Measurements from ENCODE around the gene CD93. TPM values are rescaled to one million over a fixed set of nuclear protein-coding genes. Genes with fewer than 3 reads are reported as not detected.

The CD93 gene
- total and polyA plus RNA-seq, 3 donors from 2014 or later, result 9.4 to 14.8 (median 14.2) TPM

DNA sequence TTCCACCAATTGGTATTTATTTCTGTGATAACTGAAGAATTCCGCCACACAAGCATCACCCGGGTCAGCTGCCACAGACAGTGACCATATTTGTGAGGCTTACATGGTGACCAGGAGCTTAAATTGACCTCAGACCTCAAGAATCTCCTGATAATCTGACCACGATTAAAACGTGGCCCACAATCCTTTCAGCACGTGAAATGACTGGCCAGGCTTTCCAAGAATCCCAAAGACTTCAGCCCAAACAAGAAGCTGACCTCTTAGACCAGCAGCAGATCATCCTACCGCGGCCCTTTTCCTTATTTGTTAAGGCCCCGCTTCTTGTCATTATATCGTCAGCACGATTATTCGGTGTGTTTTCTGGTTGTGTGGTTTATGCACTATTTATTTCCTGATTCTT is 45.6 kb upstream of the CD93 start:
- DNase-seq, result no peak
- intact Hi-C loops (cut with DNase I; ENCODE audit: low total_unique reads), result no loop called here

DNA sequence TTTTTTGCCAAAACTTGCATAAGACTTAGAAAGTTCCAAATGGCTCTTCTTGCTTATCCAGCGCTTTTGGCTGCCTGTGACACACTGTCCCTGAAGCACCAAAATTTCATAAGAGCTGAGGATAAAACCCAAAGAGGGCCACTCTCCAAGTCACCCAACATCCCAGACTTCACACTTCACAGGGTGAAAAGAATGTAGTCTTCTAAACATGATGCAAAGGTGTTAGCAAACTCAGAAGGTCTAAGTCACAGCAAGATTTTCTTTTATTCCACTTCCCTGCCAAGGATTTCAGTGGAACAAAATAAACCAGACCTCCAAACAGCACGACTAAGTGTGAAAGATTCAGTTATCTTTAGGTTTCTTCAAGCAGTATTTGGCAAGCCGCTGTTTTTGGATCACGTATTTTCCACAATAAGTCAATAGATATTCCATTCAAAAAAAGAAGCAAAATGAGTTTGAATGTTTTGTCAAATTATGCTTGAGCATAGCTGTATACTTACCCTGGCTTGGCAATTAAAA is 44.6 kb upstream of the CD93 start:
- 63 to 71% methylated on average over 4 of the region's 4 CpGs for WGBS, 2 donors
- peaks cover 19% of the 10 kb centered on the region for H3K4me1 ChIP-seq
- DNase-seq, result peak; percentile 37
- H3K36me3 ChIP-seq (ENCODE audit: low read depth, missing control alignments), result no peaks in the 10 kb centered on the region
- H3K4me3 ChIP-seq, result no peak overlapping the region
- no peak for TF ChIP-seq POLR2A (IDR thresholded peaks at IDR 0.05)
- TF ChIP-seq, protein P1, sequence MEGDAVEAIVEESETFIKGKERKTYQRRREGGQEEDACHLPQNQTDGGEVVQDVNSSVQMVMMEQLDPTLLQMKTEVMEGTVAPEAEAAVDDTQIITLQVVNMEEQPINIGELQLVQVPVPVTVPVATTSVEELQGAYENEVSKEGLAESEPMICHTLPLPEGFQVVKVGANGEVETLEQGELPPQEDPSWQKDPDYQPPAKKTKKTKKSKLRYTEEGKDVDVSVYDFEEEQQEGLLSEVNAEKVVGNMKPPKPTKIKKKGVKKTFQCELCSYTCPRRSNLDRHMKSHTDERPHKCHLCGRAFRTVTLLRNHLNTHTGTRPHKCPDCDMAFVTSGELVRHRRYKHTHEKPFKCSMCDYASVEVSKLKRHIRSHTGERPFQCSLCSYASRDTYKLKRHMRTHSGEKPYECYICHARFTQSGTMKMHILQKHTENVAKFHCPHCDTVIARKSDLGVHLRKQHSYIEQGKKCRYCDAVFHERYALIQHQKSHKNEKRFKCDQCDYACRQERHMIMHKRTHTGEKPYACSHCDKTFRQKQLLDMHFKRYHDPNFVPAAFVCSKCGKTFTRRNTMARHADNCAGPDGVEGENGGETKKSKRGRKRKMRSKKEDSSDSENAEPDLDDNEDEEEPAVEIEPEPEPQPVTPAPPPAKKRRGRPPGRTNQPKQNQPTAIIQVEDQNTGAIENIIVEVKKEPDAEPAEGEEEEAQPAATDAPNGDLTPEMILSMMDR (IDR thresholded peaks at IDR 0.05), result no peak
- H3K27ac ChIP-seq, result peak overlapping the region in 1 of 2 donors; percentile 64
- H3K27me3 ChIP-seq, result no peaks in the 10 kb centered on the region
- no peaks in the 10 kb centered on the region for H3K9me3 ChIP-seq
- intact Hi-C loops (cut with DNase I; ENCODE audit: low total_unique reads), result no loop called here

More for the DNA sequence above, 45.6 kb upstream of the CD93 start:
- 81 to 87% methylated on average over 11 of the region's 11 CpGs for WGBS, 2 donors
- H3K27ac ChIP-seq, result peak overlapping the region in 1 of 2 donors; percentile 5
- no peak overlapping the region for H3K4me3 ChIP-seq
- TF ChIP-seq, protein P1 (IDR thresholded peaks at IDR 0.05), result no peak
- TF ChIP-seq POLR2A (IDR thresholded peaks at IDR 0.05), result no peak
- no peaks in the 10 kb centered on the region for H3K9me3 ChIP-seq
- H3K36me3 ChIP-seq (ENCODE audit: low read depth, missing control alignments), result no peaks in the 10 kb centered on the region
- H3K27me3 ChIP-seq, result no peaks in the 10 kb centered on the region
- H3K4me1 ChIP-seq, result peaks cover 19% of the 10 kb centered on the region

DNA sequence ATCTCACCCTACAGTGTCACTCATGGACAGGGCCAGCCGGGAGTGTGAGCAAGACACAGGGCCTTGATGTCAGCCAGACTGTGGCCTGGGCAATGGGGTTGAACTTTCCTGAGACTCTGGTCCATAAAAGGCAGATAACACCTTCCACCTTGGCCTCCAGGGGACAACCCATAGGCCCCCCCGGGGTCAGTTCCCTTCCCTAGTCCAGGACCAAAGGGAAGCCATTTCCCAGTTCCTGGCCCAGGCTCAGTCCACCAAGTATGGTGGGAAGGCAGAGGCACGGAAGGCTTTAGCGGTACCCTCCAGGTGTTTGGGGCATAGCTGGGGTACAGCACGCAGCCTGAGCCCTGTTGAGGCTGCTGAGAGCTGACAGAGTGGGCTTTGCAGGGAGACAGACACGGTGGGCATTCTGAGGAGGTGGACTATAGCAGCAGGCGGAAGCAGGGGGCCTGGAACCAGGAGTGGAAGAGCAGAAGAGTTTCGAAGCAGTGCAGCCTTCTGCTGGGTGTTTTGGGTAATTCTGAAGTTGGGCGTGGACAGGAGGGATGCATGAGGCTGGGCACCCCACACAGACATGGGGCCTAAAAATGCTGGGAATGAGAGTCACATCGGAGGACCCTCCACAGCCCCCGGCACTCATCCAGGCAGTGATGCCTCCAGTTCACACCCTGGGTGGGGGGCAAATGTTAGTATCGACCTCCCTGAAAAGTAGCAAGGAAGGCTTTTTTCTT is 43.9 kb upstream of the CD93 start:
- WGBS, 2 donors, result 78 to 79% methylated on average over 8 to 12 of the region's 12 CpGs
- Histone ChIP-seq H3K36me3 (ENCODE audit: low read depth, missing control alignments) (no peaks in the 10 kb centered on the region), H3K27me3 (no peaks in the 10 kb centered on the region), H3K4me1 (peaks cover 19% of the 10 kb centered on the region), H3K9me3 (no peaks in the 10 kb centered on the region), H3K27ac (peak overlapping the region in 1 of 2 donors; percentile 64), H3K4me3 (no peak overlapping the region)
- TF ChIP-seq, protein P1 (IDR thresholded peaks at IDR 0.05), result no peak
- TF ChIP-seq POLR2A (IDR thresholded peaks at IDR 0.05), result no peak
- no peak for DNase-seq
- intact Hi-C loops (cut with DNase I; ENCODE audit: low total_unique reads), result no loop called here

DNA sequence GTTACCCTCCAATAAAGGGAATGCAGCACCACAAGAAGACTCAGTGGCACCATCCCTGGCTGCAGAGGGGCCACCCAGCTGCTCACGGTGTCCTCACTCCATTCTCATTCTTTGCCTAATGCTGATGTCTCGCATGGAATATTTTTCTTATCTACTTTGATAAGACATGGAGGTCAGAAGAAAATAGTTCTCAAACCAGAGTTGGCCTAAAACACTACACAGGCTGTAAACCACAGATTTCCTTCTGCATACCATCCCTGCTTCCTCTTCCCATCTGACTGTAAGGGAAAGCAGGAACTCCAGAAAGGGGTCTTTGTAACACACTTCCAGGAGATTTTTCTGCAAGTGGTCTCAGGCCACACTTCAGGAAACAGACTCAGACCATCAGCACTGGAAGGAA is 43.1 kb upstream of the CD93 start:
- DNase-seq, result no peak
- TF ChIP-seq, protein P1 (IDR thresholded peaks at IDR 0.05), result no peak
- TF ChIP-seq POLR2A (IDR thresholded peaks at IDR 0.05), result no peak
- intact Hi-C loops (cut with DNase I; ENCODE audit: low total_unique reads), result no loop called here
- H3K4me3 ChIP-seq, result no peak overlapping the region
- no peaks in the 10 kb centered on the region for H3K27me3 ChIP-seq
- WGBS, 2 donors, result 35 to 52% methylated on average over 2 of the region's 2 CpGs
- no peaks in the 10 kb centered on the region for H3K36me3 ChIP-seq (ENCODE audit: low read depth, missing control alignments)
- peaks cover 19% of the 10 kb centered on the region for H3K4me1 ChIP-seq
- H3K27ac ChIP-seq, result no peak overlapping the region
- no peaks in the 10 kb centered on the region for H3K9me3 ChIP-seq

Measured in testis (tissue), 3 donors.